ENCODE data around the gene CDH13. TPM values are rescaled to one million over a fixed set of nuclear protein-coding genes. Genes with fewer than 3 reads are reported as not detected.

Gene CDH13
- polyA plus RNA-seq, 5 donors, result 2.5 to 4.6 (median 3.3) TPM

GRCh38 chr16:83674931-83675535, 1048.3 kb downstream of the CDH13 start:
- no peak for DNase-seq

- DNase-seq, result no peak
These were observed 1049.3 kb downstream of the CDH13 start for GRCh38 chr16:83676086-83676485.

GRCh38 chr16:83680980-83681379, 1054.2 kb downstream of the CDH13 start:
- DNase-seq, result no peak

- DNase-seq, result no peak
These were observed 1054.7 kb downstream of the CDH13 start for GRCh38 chr16:83681381-83681956.

GRCh38 chr16:83682116-83682867, 1055.5 kb downstream of the CDH13 start:
- no peak for DNase-seq

- DNase-seq, result no peak
These were observed 1056.1 kb downstream of the CDH13 start for GRCh38 chr16:83682868-83683235.

- no peak for DNase-seq
These were observed 1058.9 kb downstream of the CDH13 start for GRCh38 chr16:83685615-83686165.

- no peak for DNase-seq
These were observed 1060.0 kb downstream of the CDH13 start for GRCh38 chr16:83686726-83687125.

GRCh38 chr16:83689385-83689831, 1062.6 kb downstream of the CDH13 start:
- no peak for DNase-seq

GRCh38 chr16:83692224-83692623, 1065.5 kb downstream of the CDH13 start:
- no peak for DNase-seq

GRCh38 chr16:83698964-83699363, 1072.2 kb downstream of the CDH13 start:
- no peak for DNase-seq

GRCh38 chr16:83699817-83700216, 1073.0 kb downstream of the CDH13 start:
- no peak for DNase-seq

- DNase-seq, result no peak
These were observed 1074.1 kb downstream of the CDH13 start for GRCh38 chr16:83700918-83701317.

- DNase-seq, result peak; percentile 8 to 32
These were observed 1074.7 kb downstream of the CDH13 start for GRCh38 chr16:83701494-83701893.

GRCh38 chr16:83704656-83705055, 1077.9 kb downstream of the CDH13 start:
- DNase-seq, result no peak

- DNase-seq, result no peak
These were observed 1079.1 kb downstream of the CDH13 start for GRCh38 chr16:83705856-83706255.

- no peak for DNase-seq
These were observed 1079.6 kb downstream of the CDH13 start for GRCh38 chr16:83706394-83706793.

- no peak for DNase-seq
These were observed 1084.3 kb downstream of the CDH13 start for GRCh38 chr16:83711069-83711468.

GRCh38 chr16:83713597-83713996, 1086.8 kb downstream of the CDH13 start:
- no peak for DNase-seq

GRCh38 chr16:83714286-83714685, 1087.5 kb downstream of the CDH13 start:
- DNase-seq, result no peak

GRCh38 chr16:83715217-83715920, 1088.6 kb downstream of the CDH13 start:
- DNase-seq, result no peak

- no peak for DNase-seq
These were observed 1090.5 kb downstream of the CDH13 start for GRCh38 chr16:83717308-83717707.
